Measurements from ENCODE around the gene DLG5.

Gene DLG5

GRCh38 chr10:77936697-77937567 is 10.4 kb upstream of the DLG5 start:
- H3K27ac Mint-ChIP-seq = no peak overlapping the region
- no peaks in the 10 kb centered on the region for H3K4me1 Mint-ChIP-seq (ENCODE audit: low read depth)
- DNase-seq = no peak
- H3K9me3 Mint-ChIP-seq = no peaks in the 10 kb centered on the region
- no peak overlapping the region for H3K4me3 Mint-ChIP-seq
- H3K36me3 Mint-ChIP-seq (ENCODE audit: low read depth) = no peaks in the 10 kb centered on the region
- peaks cover 6% of the 10 kb centered on the region for H3K27me3 Mint-ChIP-seq

- H3K4me3 Mint-ChIP-seq = no peak overlapping the region
- H3K27me3 Mint-ChIP-seq = peaks cover 31% of the 10 kb centered on the region
- H3K27ac Mint-ChIP-seq = no peak overlapping the region
- H3K36me3 Mint-ChIP-seq (ENCODE audit: low read depth) = no peaks in the 10 kb centered on the region
- peaks cover 7% of the 10 kb centered on the region for H3K4me1 Mint-ChIP-seq (ENCODE audit: low read depth)
- DNase-seq = no peak
- no peaks in the 10 kb centered on the region for H3K9me3 Mint-ChIP-seq
These were observed 5.6 kb upstream of the DLG5 start for GRCh38 chr10:77932016-77932715.

GRCh38 chr10:77927402-77928246 is 1.1 kb upstream of the DLG5 start:
- Mint-ChIP-seq H3K4me3 (peak overlapping the region; percentile 63), H3K27ac (peak overlapping the region; percentile 12), H3K27me3 (peaks cover 60% of the 10 kb centered on the region), H3K9me3 (no peaks in the 10 kb centered on the region), H3K36me3 (ENCODE audit: low read depth) (no peaks in the 10 kb centered on the region), H3K4me1 (ENCODE audit: low read depth) (peaks cover 14% of the 10 kb centered on the region)
- DNase-seq = peak; percentile 28

GRCh38 chr10:77925795-77926565 is 575 bp downstream of the DLG5 start:
- no peaks in the 10 kb centered on the region for H3K36me3 Mint-ChIP-seq (ENCODE audit: low read depth)
- H3K27me3 Mint-ChIP-seq = peaks cover 58% of the 10 kb centered on the region
- DNase-seq = peak; percentile 59
- no peak overlapping the region for H3K27ac Mint-ChIP-seq
- peaks cover 14% of the 10 kb centered on the region for H3K4me1 Mint-ChIP-seq (ENCODE audit: low read depth)
- H3K9me3 Mint-ChIP-seq = no peaks in the 10 kb centered on the region
- peak overlapping the region; percentile 47 for H3K4me3 Mint-ChIP-seq

GRCh38 chr10:77925410-77925794 is 1.2 kb downstream of the DLG5 start:
- H3K27ac Mint-ChIP-seq = no peak overlapping the region

GRCh38 chr10:77922566-77923179 is 3.9 kb downstream of the DLG5 start:
- Mint-ChIP-seq H3K4me1 (ENCODE audit: low read depth) (peaks cover 12% of the 10 kb centered on the region), H3K36me3 (ENCODE audit: low read depth) (no peaks in the 10 kb centered on the region), H3K4me3 (no peak overlapping the region), H3K27ac (no peak overlapping the region), H3K9me3 (no peaks in the 10 kb centered on the region), H3K27me3 (peaks cover 49% of the 10 kb centered on the region)
- DNase-seq = no peak

More at GRCh38 chr10:77925410-77925794, 1.2 kb downstream of the DLG5 start:
- no peaks in the 10 kb centered on the region for H3K9me3 Mint-ChIP-seq
- peaks cover 14% of the 10 kb centered on the region for H3K4me1 Mint-ChIP-seq (ENCODE audit: low read depth)
- H3K27me3 Mint-ChIP-seq = peaks cover 64% of the 10 kb centered on the region
- peak overlapping the region; percentile 47 for H3K4me3 Mint-ChIP-seq
- no peak for DNase-seq
- H3K36me3 Mint-ChIP-seq (ENCODE audit: low read depth) = no peaks in the 10 kb centered on the region

GRCh38 chr10:77922055-77922454 is 4.5 kb downstream of the DLG5 start:
- Mint-ChIP-seq H3K27ac (no peak overlapping the region), H3K9me3 (no peaks in the 10 kb centered on the region), H3K4me1 (ENCODE audit: low read depth) (peaks cover 7% of the 10 kb centered on the region), H3K36me3 (ENCODE audit: low read depth) (no peaks in the 10 kb centered on the region), H3K27me3 (peaks cover 44% of the 10 kb centered on the region), H3K4me3 (no peak overlapping the region)
- DNase-seq = no peak

- Mint-ChIP-seq H3K27ac (no peak overlapping the region), H3K4me1 (ENCODE audit: low read depth) (peaks cover 7% of the 10 kb centered on the region), H3K27me3 (peaks cover 44% of the 10 kb centered on the region), H3K36me3 (ENCODE audit: low read depth) (no peaks in the 10 kb centered on the region), H3K4me3 (no peak overlapping the region), H3K9me3 (no peaks in the 10 kb centered on the region)
- no peak for DNase-seq
These were observed 5.2 kb downstream of the DLG5 start for GRCh38 chr10:77921395-77921794.

GRCh38 chr10:77920495-77920894 is 6.1 kb downstream of the DLG5 start:
- H3K4me3 Mint-ChIP-seq = no peak overlapping the region
- DNase-seq = no peak
- peaks cover 5% of the 10 kb centered on the region for H3K4me1 Mint-ChIP-seq (ENCODE audit: low read depth)
- H3K27ac Mint-ChIP-seq = no peak overlapping the region
- no peaks in the 10 kb centered on the region for H3K36me3 Mint-ChIP-seq (ENCODE audit: low read depth)
- no peaks in the 10 kb centered on the region for H3K9me3 Mint-ChIP-seq
- peaks cover 40% of the 10 kb centered on the region for H3K27me3 Mint-ChIP-seq

GRCh38 chr10:77919713-77920108 is 6.8 kb downstream of the DLG5 start:
- no peak for DNase-seq
- no peaks in the 10 kb centered on the region for H3K36me3 Mint-ChIP-seq (ENCODE audit: low read depth)
- peaks cover 33% of the 10 kb centered on the region for H3K27me3 Mint-ChIP-seq
- H3K9me3 Mint-ChIP-seq = no peaks in the 10 kb centered on the region
- H3K4me3 Mint-ChIP-seq = no peak overlapping the region
- no peak overlapping the region for H3K27ac Mint-ChIP-seq
- H3K4me1 Mint-ChIP-seq (ENCODE audit: low read depth) = no peaks in the 10 kb centered on the region

GRCh38 chr10:77915319-77916105 is 11.0 kb downstream of the DLG5 start:
- Mint-ChIP-seq H3K9me3 (no peaks in the 10 kb centered on the region), H3K4me1 (ENCODE audit: low read depth) (no peaks in the 10 kb centered on the region), H3K27ac (no peak overlapping the region), H3K36me3 (ENCODE audit: low read depth) (no peaks in the 10 kb centered on the region), H3K27me3 (peaks cover 7% of the 10 kb centered on the region), H3K4me3 (no peak overlapping the region)
- DNase-seq = no peak

- H3K27ac Mint-ChIP-seq = no peak overlapping the region
- H3K4me3 Mint-ChIP-seq = no peak overlapping the region
- peaks cover 8% of the 10 kb centered on the region for H3K27me3 Mint-ChIP-seq
- no peaks in the 10 kb centered on the region for H3K9me3 Mint-ChIP-seq
- no peaks in the 10 kb centered on the region for H3K4me1 Mint-ChIP-seq (ENCODE audit: low read depth)
- no peaks in the 10 kb centered on the region for H3K36me3 Mint-ChIP-seq (ENCODE audit: low read depth)
- DNase-seq = no peak
These were observed 13.5 kb downstream of the DLG5 start for GRCh38 chr10:77913090-77913489.

GRCh38 chr10:77912576-77912975 is 14.0 kb downstream of the DLG5 start:
- no peak overlapping the region for H3K27ac Mint-ChIP-seq
- peaks cover 12% of the 10 kb centered on the region for H3K27me3 Mint-ChIP-seq
- no peaks in the 10 kb centered on the region for H3K36me3 Mint-ChIP-seq (ENCODE audit: low read depth)
- H3K9me3 Mint-ChIP-seq = no peaks in the 10 kb centered on the region
- no peak overlapping the region for H3K4me3 Mint-ChIP-seq
- no peaks in the 10 kb centered on the region for H3K4me1 Mint-ChIP-seq (ENCODE audit: low read depth)
- no peak for DNase-seq

Measured in activated T-cell treated with anti-CD3 and anti-CD28 coated beads, Interleukin-2, amount 50 U/mL, for 24 hours (primary cell).